ENCODE data around the gene ATG2A. TPM values are rescaled to one million over a fixed set of nuclear protein-coding genes. Genes with fewer than 3 reads are reported as not detected.

The ATG2A gene
- total RNA-seq, 1 experiment from 2014 or later: 28.6 TPM

- DNase-seq (ENCODE audit: low spot score): no peak
- Histone ChIP-seq H3K9me3 (ENCODE audit: low read depth, low read length, poor library complexity, severe bottlenecking) (no peaks in the 10 kb centered on the region), H3K36me3 (ENCODE audit: insufficient read depth, low read length, poor library complexity, severe bottlenecking) (no peaks in the 10 kb centered on the region), H3K4me1 (ENCODE audit: insufficient read depth, low read length, poor library complexity, severe bottlenecking) (no peaks in the 10 kb centered on the region), H3K27ac (ENCODE audit: low read depth, low read length, poor library complexity, severe bottlenecking) (no peak overlapping the region), H3K27me3 (replicated peaks; ENCODE audit: insufficient read depth, low read depth, low read length, poor library complexity) (no peaks in the 10 kb centered on the region), H3K4me3 (ENCODE audit: low read depth, low read length, poor library complexity, severe bottlenecking) (no peak overlapping the region)
- no TSS peak for BruUV-seq (replicated peaks)
- TF ChIP-seq CTCF (conservative IDR thresholded peaks at IDR 0.05; ENCODE audit: low read depth, low read length) (no peak), EZH2 (IDR thresholded peaks at IDR 0.05; ENCODE audit: borderline replicate concordance, low read depth, low read length, poor library complexity, severe bottlenecking) (no peak)
- intact Hi-C loops (cut with micrococcal nuclease; ENCODE audit: unreplicated experiment): no loop called here
- CTCF ChIA-PET: no interaction called here
- POLR2A ChIA-PET (ENCODE audit: low non-redundant PET): no interaction called here
Observed at GRCh38 chr11:64896448-64897022, 20.5 kb downstream of the ATG2A start.

GRCh38 chr11:64894812-64895452 is 22.1 kb downstream of the ATG2A start:
- no peak for DNase-seq (ENCODE audit: low spot score)
- intact Hi-C loops (cut with micrococcal nuclease; ENCODE audit: unreplicated experiment): loop anchor here (1.0 kb wide), 1 partner anchor 48 kb away; no protein-coding TSS in a partner anchor
- Histone ChIP-seq H3K27me3 (replicated peaks; ENCODE audit: insufficient read depth, low read depth, low read length, poor library complexity) (no peaks in the 10 kb centered on the region), H3K4me3 (ENCODE audit: low read depth, low read length, poor library complexity, severe bottlenecking) (no peak overlapping the region), H3K27ac (ENCODE audit: low read depth, low read length, poor library complexity, severe bottlenecking) (no peak overlapping the region), H3K36me3 (ENCODE audit: insufficient read depth, low read length, poor library complexity, severe bottlenecking) (no peaks in the 10 kb centered on the region), H3K4me1 (ENCODE audit: insufficient read depth, low read length, poor library complexity, severe bottlenecking) (no peaks in the 10 kb centered on the region), H3K9me3 (ENCODE audit: low read depth, low read length, poor library complexity, severe bottlenecking) (no peaks in the 10 kb centered on the region)
- CTCF ChIA-PET: no interaction called here
- POLR2A ChIA-PET (ENCODE audit: low non-redundant PET): no interaction called here
- no TSS peak for BruUV-seq (replicated peaks)
- TF ChIP-seq EZH2 (IDR thresholded peaks at IDR 0.05; ENCODE audit: borderline replicate concordance, low read depth, low read length, poor library complexity, severe bottlenecking) (no peak), CTCF (conservative IDR thresholded peaks at IDR 0.05; ENCODE audit: low read depth, low read length) (no peak)

GRCh38 chr11:64894070-64894811 is 22.8 kb downstream of the ATG2A start:
- TF ChIP-seq EZH2 (IDR thresholded peaks at IDR 0.05; ENCODE audit: borderline replicate concordance, low read depth, low read length, poor library complexity, severe bottlenecking) (no peak), CTCF (conservative IDR thresholded peaks at IDR 0.05; ENCODE audit: low read depth, low read length) (peak; percentile 93)
- BruUV-seq (replicated peaks): no TSS peak
- DNase-seq (ENCODE audit: low spot score): peak; percentile 72
- Histone ChIP-seq H3K27me3 (replicated peaks; ENCODE audit: insufficient read depth, low read depth, low read length, poor library complexity) (no peaks in the 10 kb centered on the region), H3K36me3 (ENCODE audit: insufficient read depth, low read length, poor library complexity, severe bottlenecking) (no peaks in the 10 kb centered on the region), H3K9me3 (ENCODE audit: low read depth, low read length, poor library complexity, severe bottlenecking) (no peaks in the 10 kb centered on the region), H3K4me3 (ENCODE audit: low read depth, low read length, poor library complexity, severe bottlenecking) (no peak overlapping the region), H3K4me1 (ENCODE audit: insufficient read depth, low read length, poor library complexity, severe bottlenecking) (no peaks in the 10 kb centered on the region), H3K27ac (ENCODE audit: low read depth, low read length, poor library complexity, severe bottlenecking) (no peak overlapping the region)
- intact Hi-C loops (cut with micrococcal nuclease; ENCODE audit: unreplicated experiment): loop anchor here (1.0 kb wide), 1 partner anchor 47 kb away; no protein-coding TSS in a partner anchor
- ChIA-PET CTCF (no interaction called here), POLR2A (ENCODE audit: low non-redundant PET) (no interaction called here)

Data from A673 (cell line).